Hematopoietic multipotent progenitor cell treated with erythropoietin and hydrocortisone succinate and interleukin-3 and kit ligand, for 15 days (in vitro differentiated cells): ENCODE results near the gene BCL2L2.

Source experiments
- DNase-seq: peaks from one replicate; pipeline ENCODE4 v3.0.0-alpha.2; 2015; ENCODE audit warnings: low spot score

The BCL2L2 gene

DNA sequence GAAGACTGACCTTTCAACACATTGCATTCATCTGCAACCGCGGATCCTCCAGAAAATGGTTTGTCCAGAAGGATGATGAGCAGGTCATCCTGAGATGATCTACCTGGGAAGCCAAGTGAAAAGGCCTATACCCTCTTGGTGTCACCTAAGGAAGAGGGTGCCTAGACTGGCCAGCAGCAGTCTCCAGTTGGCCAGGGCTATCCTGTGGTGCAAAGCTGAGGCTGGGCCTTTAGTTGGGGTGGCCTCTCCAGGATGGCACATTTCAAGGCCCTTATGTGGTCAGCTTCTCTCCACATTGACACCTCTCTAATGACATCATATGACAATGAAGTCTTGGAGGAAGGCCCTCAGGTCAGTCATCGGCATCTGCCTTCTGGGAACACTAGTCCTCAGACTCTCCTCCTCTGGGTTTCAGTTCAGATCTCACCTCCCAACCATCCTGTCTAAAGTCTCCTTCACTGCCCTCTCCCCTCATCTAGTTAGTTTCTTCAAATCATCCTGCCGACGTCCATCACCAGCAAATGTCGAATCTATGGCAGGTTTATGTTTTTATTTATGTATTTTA, 49.3 kb downstream of the BCL2L2 start:
- no peak for DNase-seq

DNA sequence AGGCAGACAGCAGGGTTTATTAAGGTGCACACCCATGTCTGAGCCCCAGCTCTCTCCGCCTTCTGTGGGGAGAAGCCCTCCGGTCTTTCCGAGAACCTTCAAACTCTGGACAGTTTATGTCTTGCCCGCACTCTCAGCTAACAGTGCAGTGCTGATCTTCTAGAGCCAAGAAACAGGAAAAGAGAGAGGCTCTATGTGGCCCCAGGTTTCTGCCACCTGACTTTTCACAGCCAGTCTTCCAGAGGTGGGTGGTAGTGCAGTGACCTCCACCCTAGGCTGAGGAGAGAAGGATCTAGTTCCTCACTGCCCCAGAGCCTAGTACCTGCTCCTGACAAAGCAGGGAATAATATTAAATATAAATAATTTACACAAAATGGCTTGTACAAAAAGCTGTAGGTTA, 50.0 kb downstream of the BCL2L2 start:
- DNase-seq = no peak

DNA sequence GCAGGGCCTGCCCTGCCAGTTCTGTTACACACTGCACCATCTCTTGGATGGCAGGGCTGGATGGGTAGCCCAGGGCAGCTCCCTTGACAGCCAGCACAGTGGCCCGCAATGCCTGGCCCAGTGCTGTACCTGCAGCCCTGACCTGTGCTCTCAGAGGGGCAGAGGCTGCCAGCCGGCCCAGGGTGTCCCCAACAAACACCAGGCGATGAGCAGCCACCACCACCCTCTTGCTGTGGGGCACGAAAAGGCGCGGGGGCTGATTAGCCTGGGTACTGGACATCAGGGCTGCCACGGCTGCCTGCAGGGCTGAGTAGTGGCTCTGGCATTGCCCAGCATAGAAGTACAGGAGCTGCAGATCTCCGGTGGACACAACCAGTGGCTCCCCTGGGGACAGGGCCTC, 50.6 kb downstream of the BCL2L2 start:
- DNase-seq = no peak

DNA sequence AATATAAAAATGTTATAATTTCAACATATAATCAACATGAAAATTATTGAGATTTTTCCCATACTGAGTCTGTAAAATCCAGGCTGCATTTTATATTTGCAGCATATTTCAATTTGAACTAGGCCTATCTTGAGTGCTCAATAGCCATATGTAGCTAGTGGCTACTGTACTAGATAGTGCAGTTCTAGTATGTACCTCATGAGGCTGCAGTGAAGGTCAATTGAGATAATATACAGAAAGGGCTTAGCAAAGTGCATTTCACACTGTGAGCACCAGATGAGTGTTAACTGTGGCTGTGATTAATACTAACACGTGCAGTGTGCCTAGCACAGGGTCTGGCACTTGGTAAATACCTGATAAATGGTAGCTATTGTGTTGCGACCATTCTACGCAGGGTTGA, 51.4 kb downstream of the BCL2L2 start:
- no peak for DNase-seq

DNA sequence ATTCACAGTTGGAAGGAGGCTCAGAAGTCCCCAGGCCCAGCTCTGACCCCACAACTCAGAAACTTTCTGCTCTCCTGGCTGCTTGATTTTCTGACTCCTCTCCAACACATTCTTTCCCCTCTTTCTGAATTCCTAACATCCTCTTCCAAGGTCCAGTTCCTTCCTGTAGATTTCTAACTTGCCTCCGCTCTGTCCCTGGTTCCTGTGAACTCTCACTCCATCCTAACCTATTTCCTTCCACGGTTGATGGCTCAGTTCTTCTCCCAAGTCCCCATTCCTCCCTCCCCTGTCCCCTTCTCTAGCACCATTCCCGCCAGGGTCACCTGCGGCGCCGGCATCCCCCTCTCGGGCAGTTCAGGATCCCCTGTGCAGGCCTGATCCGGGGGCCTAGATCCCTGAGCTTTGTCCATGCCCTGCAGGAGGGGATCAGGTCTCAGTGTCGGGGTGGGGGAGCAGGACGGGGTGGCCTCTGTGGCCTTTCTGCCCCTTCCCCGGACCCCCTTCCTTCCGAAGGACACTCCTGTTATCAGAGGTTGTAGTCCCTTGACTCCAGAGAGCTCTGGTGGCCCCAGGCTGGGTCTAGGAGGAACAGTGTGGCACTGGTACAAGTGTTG, 52.0 kb downstream of the BCL2L2 start:
- no peak for DNase-seq

DNA sequence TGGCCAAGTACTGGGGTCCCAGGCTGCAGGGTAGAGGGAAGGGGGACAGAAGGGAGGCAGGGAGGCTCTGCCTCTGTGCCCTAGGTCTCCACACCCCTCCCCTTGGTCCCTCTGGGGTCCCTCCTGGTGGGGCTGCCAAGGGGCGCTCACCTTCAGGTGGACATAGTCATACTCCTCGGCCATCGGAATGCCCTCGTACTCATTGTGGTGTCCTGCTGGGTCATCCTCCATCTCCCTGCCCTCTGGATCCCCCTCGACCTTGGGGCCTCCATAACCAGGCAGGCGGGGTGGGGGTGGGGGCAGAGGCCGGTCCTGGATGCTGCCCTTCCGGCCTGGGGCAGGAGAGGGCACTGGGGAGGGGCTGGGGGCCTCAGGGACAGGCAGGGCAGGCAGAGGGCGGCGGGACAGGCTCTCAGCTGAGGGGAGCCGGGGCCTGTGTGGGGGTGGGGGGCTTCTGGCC, 52.6 kb downstream of the BCL2L2 start:
- DNase-seq = no peak

DNA sequence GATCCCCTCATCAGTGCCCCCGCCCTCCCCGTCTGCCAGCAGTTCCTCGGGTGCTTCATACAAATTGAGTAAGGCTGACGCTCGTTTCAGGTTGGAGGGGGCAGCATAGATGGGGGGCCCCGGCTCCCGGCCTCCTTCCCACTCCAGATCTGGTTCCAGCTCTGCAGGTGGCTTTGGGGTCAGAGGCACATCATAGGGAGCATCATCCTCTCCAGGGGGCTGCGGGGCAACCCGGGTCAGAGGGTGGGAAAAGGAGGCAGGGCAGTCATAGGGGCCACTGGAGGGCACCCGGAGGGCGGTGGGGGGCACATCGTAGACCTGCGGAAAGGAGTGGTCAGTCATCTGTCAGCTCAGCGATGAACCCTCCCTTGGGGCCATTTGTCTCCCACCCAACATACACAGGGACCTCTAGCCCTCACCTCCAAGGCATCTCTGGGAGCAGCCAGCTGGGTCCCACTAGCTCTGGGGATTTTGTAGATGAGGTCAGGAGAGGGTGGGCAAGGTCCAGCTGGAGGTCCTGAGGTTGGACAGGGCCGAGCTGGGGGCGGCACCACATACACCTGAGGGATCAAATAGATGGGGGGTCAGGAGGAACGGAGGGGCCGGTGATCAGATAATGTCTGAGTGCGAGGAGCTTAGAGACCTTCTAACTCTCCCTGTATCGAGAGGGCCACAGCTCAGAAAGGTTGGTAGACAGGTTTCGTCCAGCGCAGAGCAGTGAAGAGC, 53.3 kb downstream of the BCL2L2 start:
- DNase-seq = no peak

DNA sequence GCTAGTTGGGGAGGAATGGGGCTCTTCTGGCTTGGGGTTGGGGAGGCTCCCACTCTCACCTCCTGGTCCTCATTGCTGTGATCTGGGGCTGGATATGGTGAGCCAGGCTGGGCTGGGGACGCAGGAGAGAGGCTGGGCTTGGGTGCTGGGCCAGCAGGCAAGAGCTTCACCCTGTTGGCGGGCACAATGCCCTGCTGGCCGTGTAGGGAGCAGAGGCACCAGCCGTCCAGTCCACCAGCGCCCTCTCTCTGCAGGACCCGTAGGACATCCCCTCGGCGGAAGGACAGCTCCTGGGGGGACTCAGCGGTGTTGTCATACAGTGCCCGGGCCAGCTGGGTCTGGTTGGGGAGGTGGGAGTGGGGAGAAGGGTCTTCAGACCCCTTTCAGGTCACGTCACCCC, 53.9 kb downstream of the BCL2L2 start:
- DNase-seq = no peak

DNA sequence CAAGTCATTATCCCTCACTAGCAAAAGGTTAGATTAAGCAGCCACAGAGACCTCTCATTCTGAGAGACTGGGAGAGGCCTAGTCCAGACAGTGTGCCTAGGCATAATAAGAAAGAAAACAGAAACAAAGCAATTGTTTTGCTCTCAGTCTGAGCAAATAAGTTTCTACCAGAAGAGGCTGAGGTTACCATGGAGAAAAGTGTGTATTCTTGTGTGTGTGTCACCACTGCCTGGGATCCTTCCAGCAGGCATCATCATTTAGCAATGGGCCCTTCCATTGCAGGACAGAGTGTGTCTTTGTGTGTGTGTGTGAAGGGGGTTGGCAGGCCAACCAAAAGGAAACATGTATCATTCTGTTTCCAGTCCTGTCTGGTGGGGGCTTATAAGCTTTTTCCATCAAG, 54.7 kb downstream of the BCL2L2 start:
- no peak for DNase-seq
